ENCODE measurements around the gene BIVM.
"Not testable (repeated sequence)": the region's sequence is repeated elsewhere in the genome, so short reads cannot be mapped to it uniquely, and the experiment has no call there.

BIVM gene, protein sequence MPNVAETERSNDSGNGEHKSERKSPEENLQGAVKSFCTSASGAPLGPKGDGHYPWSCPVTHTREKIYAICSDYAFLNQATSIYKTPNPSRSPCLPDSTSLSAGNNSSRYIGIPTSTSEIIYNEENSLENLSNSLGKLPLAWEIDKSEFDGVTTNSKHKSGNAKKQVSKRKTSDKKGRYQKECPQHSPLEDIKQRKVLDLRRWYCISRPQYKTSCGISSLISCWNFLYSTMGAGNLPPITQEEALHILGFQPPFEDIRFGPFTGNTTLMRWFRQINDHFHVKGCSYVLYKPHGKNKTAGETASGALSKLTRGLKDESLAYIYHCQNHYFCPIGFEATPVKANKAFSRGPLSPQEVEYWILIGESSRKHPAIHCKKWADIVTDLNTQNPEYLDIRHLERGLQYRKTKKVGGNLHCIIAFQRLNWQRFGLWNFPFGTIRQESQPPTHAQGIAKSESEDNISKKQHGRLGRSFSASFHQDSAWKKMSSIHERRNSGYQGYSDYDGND

GRCh38 chr13:102798581-102799425 is at the start of gene BIVM, which contains the start of gene POGLUT2:
Gene BIVM (plus strand): TSS chr13:102799119. CDS start chr13:102807268, 8,149 bp downstream.
Gene POGLUT2 (minus strand): TSS chr13:102798976. CDS start chr13:102798670, 306 bp downstream.
- DNase-seq (ENCODE audit: low read depth in 2 of 2) = peak in 1 of 2 donors; percentile 60

DNA sequence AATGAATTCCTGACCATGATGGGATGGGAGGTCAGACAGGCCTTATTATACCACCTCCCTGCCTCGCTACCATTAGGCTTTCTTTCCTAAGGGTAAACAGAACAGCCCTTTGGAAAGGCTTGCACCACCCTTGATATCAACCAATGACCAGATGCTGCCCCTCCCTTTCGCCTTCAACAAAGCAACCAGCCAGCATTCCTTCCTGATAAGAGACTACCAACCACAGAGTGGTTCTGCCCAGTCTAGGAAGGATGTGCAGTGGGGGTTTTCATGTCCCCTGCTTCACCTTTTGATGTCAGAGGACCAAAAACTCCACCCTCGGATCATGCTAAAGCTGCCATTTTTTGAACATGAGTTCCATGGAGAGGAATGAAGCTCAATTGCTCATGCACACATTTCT is 47.0 kb upstream of the BIVM start:
- DNase-seq (ENCODE audit: low read depth in 2 of 2) = no peak

GRCh38 chr13:102757006-102757405 is 41.9 kb upstream of the BIVM start:
- no peak for DNase-seq (ENCODE audit: low read depth in 2 of 2)

DNA sequence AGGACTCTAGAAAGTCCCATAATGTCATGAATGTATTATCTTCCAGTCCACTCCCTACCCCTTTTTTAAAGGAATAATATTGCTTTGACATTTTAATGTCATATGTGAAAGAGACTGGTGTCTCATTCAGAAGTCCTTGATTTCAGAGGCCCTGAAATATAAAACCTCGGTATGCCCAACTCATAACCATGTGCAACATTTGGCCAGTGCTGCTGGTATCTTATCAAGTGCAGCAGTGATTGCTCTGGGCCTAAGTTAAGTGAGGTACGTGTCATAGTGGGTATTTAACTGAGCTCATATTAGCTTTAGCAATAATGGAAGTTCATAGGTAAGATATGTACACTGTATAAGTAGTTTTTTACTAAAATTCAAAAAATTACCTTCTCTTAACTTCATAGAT is 40.1 kb upstream of the BIVM start:
- no peak for DNase-seq (ENCODE audit: low read depth in 2 of 2)

GRCh38 chr13:102761071-102761470 is 37.8 kb upstream of the BIVM start:
- DNase-seq (ENCODE audit: low read depth in 2 of 2) = no peak

DNA sequence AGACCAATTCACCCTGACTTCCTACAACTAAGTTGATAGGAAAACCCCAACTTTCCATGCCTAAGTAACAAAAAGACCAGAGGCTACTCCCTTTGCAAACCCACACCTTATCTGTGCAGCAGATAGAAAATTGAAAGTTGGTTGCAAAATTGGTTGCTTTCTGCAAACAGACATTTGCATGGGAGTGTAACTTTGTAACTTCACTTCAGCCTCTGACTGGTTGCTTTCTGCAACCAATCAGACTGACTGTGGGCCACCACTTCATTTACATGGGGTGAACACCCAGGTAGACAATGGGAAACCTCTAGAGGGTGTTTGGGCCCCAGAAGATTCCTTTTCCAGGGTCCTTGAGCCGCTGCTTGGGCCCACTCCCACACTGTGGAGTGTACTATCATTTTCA is 35.2 kb upstream of the BIVM start:
- no peak for DNase-seq (ENCODE audit: low read depth in 2 of 2)

DNA sequence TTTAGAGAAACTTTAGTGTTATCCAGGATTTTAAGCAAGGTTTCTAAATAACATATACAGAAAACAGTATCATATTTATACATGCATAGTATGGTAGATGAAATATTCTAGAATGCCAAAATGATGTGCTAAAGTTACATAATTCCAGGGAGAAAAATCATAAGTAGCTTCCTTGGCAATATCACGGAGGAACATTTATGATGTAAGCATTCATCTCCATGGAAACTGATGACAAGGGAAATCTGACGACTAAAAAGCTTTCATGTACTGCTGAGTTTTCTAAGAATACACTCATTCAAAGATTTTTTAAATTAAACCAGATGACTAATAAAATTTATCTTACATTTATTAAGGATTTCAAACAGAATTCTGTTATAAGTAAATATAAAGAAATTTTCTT is 30.0 kb upstream of the BIVM start:
- DNase-seq (ENCODE audit: low read depth in 2 of 2) = no peak

- DNase-seq (ENCODE audit: low read depth in 2 of 2) = no peak
Measured at GRCh38 chr13:102769679-102770078, 29.2 kb upstream of the BIVM start.

DNA sequence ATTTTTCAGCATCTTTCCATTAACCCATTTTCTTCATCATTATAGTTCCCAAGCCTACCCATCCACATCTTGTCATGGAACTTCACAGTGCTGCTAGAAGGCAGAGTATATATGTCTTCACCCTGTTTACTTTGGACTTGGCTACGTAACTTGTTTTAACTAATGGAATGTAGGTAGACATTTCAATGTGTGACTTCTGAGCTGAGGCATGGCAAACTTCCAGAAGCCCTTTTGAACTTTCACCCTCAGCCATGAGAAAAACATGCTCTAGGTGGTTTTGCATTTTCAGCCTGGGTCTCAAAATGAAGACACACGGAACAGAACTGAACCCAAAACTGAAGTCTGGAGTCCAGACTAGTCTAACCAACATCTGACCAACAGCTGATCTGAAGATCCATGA is 28.5 kb upstream of the BIVM start:
- no peak for DNase-seq (ENCODE audit: low read depth in 2 of 2)

DNA sequence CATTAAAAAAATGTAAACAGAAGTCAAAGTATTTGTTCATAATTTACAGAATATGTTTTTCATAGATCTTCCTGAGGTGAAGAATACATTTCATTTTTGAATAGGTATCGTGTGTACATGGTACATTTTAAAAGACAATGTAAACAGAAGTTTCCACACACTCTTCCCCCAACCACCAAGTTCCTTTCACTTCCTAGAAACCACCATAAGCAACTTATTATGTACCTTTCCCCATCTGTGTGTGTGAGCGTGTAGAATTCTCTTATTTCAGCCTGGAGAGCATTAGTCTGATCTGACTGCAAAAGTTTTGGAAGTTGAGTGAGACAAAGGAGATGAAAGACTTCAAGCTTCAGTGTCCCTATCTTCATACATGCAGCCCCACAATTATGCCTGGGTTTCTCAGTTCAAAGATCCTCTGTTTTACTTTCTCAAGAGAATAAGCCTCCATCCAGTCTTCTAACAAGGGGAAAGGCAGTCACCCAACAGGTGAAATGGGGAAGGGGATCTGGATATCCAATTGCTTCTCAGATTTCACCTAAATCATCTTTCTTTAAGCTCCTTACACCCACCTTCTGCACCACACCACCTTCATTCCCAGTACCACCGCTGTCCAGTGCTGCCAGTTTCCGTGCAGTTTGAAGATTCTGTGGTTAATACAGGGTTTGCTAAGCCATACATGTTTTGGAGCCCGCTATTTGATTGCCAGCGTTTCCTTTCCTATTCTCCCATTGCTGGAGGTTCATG is 27.4 kb upstream of the BIVM start:
- DNase-seq (ENCODE audit: low read depth in 2 of 2) = no peak

DNA sequence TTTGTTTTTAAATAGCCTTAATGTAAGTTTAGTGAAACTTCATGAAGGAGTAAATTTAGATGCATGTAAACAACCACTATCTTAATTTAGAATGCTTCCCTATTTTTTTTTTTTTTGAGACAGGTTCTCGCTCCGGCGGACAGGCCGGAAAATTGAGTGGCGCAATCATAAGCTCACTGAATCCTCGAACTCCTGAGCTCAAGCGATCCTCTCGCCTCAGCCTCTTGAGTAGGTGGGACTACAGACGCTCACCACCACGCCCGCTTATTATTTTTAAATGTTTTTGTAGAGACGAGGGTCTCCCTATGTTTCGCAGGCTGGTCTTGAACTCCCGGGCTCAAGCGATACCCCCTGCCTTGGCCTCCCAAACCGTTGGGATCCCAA is 26.9 kb upstream of the BIVM start:
- no peak for DNase-seq (ENCODE audit: low read depth in 2 of 2)

GRCh38 chr13:102773441-102774213 is 25.3 kb upstream of the BIVM start, which contains the start of gene TEX30:
Gene TEX30 (minus strand): TSS chr13:102773786. CDS start chr13:102770026, 3,760 bp downstream.
- peak; percentile 81 to 87 for DNase-seq (ENCODE audit: low read depth in 2 of 2)

DNA sequence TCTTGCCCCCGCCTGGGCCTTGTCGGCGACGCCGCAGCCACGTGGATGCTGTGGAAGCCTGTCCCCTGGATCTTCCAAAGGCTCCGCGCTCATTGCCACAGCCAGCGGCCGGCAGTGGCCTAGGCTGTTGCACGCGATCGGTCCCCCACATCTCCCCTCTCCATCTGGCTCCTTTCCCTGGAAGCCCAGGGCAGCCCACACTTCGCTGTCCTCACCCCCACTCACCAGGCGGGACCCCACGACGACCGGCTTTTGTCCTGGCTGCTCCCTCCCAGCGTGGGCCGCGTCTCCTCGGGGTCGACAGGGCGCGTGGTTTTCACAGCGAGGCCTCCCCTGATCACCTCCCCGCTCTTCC is 24.7 kb upstream of the BIVM start:
- DNase-seq (ENCODE audit: low read depth in 2 of 2) = peak in 1 of 2 donors; percentile 5

- no peak for DNase-seq (ENCODE audit: low read depth in 2 of 2)
Measured at GRCh38 chr13:102774591-102775520, 24.1 kb upstream of the BIVM start.

- DNase-seq (ENCODE audit: low read depth in 2 of 2) = no peak
Measured at GRCh38 chr13:102776271-102776670, 22.6 kb upstream of the BIVM start.

- no peak for DNase-seq (ENCODE audit: low read depth in 2 of 2)
Measured at GRCh38 chr13:102777736-102778135, 21.2 kb upstream of the BIVM start.

DNA sequence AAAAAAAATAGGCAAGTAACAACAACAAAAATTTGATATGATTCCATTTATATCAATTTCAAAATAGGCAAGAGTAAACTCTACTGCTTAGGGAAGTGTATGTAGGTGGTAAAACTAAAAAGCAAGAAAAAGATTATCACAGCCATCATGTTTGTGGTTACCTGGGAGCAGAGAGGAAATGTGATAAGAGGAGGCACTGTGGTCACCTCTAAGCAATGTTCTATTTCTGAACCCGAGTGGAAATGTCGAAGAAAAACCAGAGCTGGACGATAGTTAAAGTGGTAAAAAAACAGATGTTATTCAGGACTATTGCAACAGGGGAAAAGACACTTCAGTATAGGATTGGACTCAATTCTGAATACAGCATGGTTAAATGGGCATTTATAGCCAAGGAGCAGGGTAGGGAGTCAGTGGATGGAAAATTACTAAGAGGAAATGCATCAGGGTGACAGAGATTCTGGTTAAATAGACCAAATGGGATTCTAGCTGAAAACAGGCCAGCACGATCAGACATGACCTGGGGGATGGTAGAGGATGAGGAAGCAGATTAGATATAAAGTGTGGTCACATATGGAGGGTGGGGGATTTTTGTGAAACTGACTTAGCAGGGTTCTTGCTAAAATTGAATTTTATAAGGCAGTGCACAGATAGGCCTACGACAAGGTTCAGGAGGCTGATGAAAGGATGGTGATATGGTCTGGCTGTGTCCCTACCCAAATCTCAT is 19.3 kb upstream of the BIVM start:
- DNase-seq (ENCODE audit: low read depth in 2 of 2) = no peak

DNA sequence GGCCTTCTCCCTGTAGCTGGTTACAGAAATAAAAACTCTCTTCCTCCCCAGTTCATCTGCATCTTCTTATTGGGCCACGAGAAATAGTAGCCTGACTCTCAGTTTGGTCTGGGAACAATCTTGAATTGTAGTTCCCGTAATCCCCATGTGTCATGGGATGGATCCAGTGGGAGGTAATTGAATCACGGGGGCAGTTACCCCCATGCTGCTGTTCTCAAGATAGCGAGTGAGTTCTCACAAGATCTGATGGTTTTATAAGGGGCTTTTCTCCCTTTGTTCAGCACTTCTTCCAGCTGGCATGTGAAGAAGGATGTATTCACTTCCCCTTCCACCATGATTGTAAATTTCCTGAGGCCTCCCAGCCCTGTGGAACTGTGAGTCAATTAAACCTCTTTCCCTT is 18.3 kb upstream of the BIVM start:
- not testable (repeated sequence) for DNase-seq (ENCODE audit: low read depth in 2 of 2)

DNA sequence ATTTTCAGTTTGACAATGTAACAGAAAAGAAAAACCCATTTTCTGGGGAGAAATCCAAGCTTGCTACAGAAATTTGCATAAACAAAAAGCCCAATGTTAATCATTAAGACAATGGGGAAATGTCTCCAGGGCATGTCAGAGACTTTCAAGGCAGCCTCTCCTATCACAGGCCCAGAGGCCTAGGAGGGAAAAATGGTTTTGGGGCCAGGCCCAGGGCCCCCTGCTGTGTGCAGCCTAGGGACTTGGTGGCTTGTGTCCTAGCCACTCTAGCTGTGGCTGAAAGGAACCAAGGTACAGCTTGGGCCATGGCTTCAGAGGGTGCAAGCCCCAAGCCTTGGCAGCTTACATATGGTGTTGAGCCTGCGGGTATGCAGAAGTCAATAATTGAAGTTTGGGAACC is 17.3 kb upstream of the BIVM start:
- no peak for DNase-seq (ENCODE audit: low read depth in 2 of 2)

All from stimulated activated CD4-positive, alpha-beta T cell treated with anti-CD3 and anti-CD28 coated beads, Interleukin-1b, Interleukin-23, amount 100 ng/mL, for 4 hours (primary cell).